Neural cell (in vitro differentiated cells): ENCODE results near the gene SLC36A2. TPM values are rescaled to one million over a fixed set of nuclear protein-coding genes. Genes with fewer than 3 reads are reported as not detected.
"Not testable (repeated sequence)": the region's sequence is repeated elsewhere in the genome, so short reads cannot be mapped to it uniquely, and the experiment has no call there.

Source experiments
- H2AFZ ChIP-seq: fragments of 200-600, 300-800 bp; sonication (generic), shearing (Covaris generic); 2 replicates; pipeline ENCODE4 v1.6.0; 2014; ENCODE audit warnings: low read depth, mild to moderate bottlenecking, antibody characterized with exemption, low read length, moderate library complexity
- H3F3A ChIP-seq: fragments of 200-600 bp; shearing (Covaris generic); 2 replicates; pipeline ENCODE4 v1.6.1; 2016; ENCODE audit warnings: mild to moderate bottlenecking, moderate library complexity, mixed read lengths, antibody characterized with exemption, low read length; ENCODE audit not compliant: insufficient read depth, poor library complexity, severe bottlenecking
- H3K27ac ChIP-seq: fragments of 200-600, 300-800 bp; sonication (generic), shearing (Covaris generic); 2 replicates; pipeline ENCODE4 v1.5.1; 2014; ENCODE audit warnings: mild to moderate bottlenecking, low read length, moderate library complexity
- H3K27me3 ChIP-seq: fragments of 300-800, 200-600 bp; sonication (generic), shearing (Covaris generic); 2 replicates; pipeline ENCODE4 v1.6.0; 2014; ENCODE audit warnings: mild to moderate bottlenecking, low read depth, low read length, moderate library complexity; ENCODE audit not compliant: insufficient read depth
- H3K36me3 ChIP-seq: fragments of 300-800, 200-600 bp; sonication (generic), shearing (Covaris generic); 2 replicates; pipeline ENCODE4 v1.5.1; 2014; ENCODE audit warnings: mild to moderate bottlenecking, antibody characterized with exemption, low read length, moderate library complexity; ENCODE audit not compliant: insufficient read depth
- H3K4me2 ChIP-seq: fragments of 300-800, 200-600 bp; sonication (generic), shearing (Covaris generic); 2 replicates; pipeline ENCODE4 v1.6.0; 2014; ENCODE audit warnings: mild to moderate bottlenecking, low read length
- H3K4me3 ChIP-seq: fragments of 300-800, 200-600 bp; sonication (generic), shearing (Covaris generic); 2 replicates; pipeline ENCODE4 v1.5.1; 2014; ENCODE audit warnings: mild to moderate bottlenecking, low read length, moderate library complexity
- H3K79me2 ChIP-seq: fragments of 200-600 bp; shearing (Covaris generic); replicated peaks from 2 replicates; pipeline ENCODE4 v1.6.0; 2014; ENCODE audit warnings: mild to moderate bottlenecking, low read length, moderate library complexity; ENCODE audit not compliant: insufficient read depth
- H3K9ac ChIP-seq: fragments of 300-800, 200-600 bp; sonication (generic), shearing (Covaris generic); 2 replicates; pipeline ENCODE4 v1.6.1; 2016; ENCODE audit warnings: mild to moderate bottlenecking, low read length, mixed read lengths
- H3K9me2 ChIP-seq: fragments of 200-600 bp; shearing (Covaris generic); 2 replicates; pipeline ENCODE4 v1.6.1; 2016; ENCODE audit warnings: mild to moderate bottlenecking, low read length, mixed read lengths; ENCODE audit not compliant: insufficient read depth
- H3K9me3 ChIP-seq: fragments of 200-600, 300-800 bp; sonication (generic), shearing (Covaris generic); 2 replicates; pipeline ENCODE4 v1.6.1; 2016; ENCODE audit warnings: mild to moderate bottlenecking, mixed run types, low read length, moderate library complexity, mixed read lengths
- H4K20me1 ChIP-seq: fragments of 200-600 bp; shearing (Covaris generic); 2 replicates; pipeline ENCODE4 v1.6.1; 2016; ENCODE audit warnings: mild to moderate bottlenecking, mixed run types; ENCODE audit not compliant: insufficient read depth
- CTCF ChIP-seq: fragments of 450-650 bp; IDR thresholded peaks from 2 replicates; pipeline ENCODE4 v1.5.1; 2014; ENCODE audit warnings: antibody characterized with exemption, mild to moderate bottlenecking, moderate library complexity; ENCODE audit not compliant: poor library complexity, severe bottlenecking
- EP300 ChIP-seq: fragments of 450-650 bp; conservative IDR thresholded peaks from 2 replicates; pipeline ENCODE4 v1.6.1; 2014; ENCODE audit warnings: antibody characterized with exemption, mild to moderate bottlenecking, moderate library complexity; ENCODE audit not compliant: poor library complexity, severe bottlenecking
- EZH2 ChIP-seq: fragments of 200-600, 300-800 bp; shearing (Covaris generic), sonication (generic); IDR thresholded peaks from 2 replicates; pipeline ENCODE4 v1.6.1; 2014; ENCODE audit warnings: antibody characterized with exemption, low read length, borderline replicate concordance, mild to moderate bottlenecking; ENCODE audit not compliant: insufficient read depth, poor library complexity, severe bottlenecking
- MXI1 ChIP-seq: fragments of 450-650 bp; conservative IDR thresholded peaks from 2 replicates; pipeline ENCODE4 v1.6.1; 2014; ENCODE audit warnings: antibody characterized with exemption, mild to moderate bottlenecking; ENCODE audit not compliant: poor library complexity, severe bottlenecking
- POLR2AphosphoS5 ChIP-seq: IDR thresholded peaks from 2 replicates; pipeline ENCODE4 v1.6.1; 2012
- RAD21 ChIP-seq: fragments of 450-650 bp; conservative IDR thresholded peaks from 2 replicates; pipeline ENCODE4 v1.6.1; 2014; ENCODE audit warnings: antibody characterized with exemption, mild to moderate bottlenecking, moderate library complexity
- REST ChIP-seq: IDR thresholded peaks from 2 replicates; pipeline ENCODE4 v1.6.1; 2012; ENCODE audit warnings: borderline replicate concordance
- SMC3 ChIP-seq: fragments of 450-650 bp; conservative IDR thresholded peaks from 2 replicates; pipeline ENCODE4 v1.6.1; 2014; ENCODE audit warnings: antibody characterized with exemption, mild to moderate bottlenecking, moderate library complexity; ENCODE audit not compliant: poor library complexity
- TAF1 ChIP-seq: IDR thresholded peaks from 2 replicates; pipeline ENCODE4 v1.6.1; 2012; ENCODE audit warnings: low read depth
- polyA plus RNA-seq: library from polyadenylated mRNA; depleted of rRNA; stranded (reverse); fragments of >200 nt; gene quantifications from 2 replicates; pipeline ENCODE4 v1.2.3, GENCODE V29; 2014

The SLC36A2 gene
- polyA plus RNA-seq, 1 donor from 2014 or later: not detected

DNA sequence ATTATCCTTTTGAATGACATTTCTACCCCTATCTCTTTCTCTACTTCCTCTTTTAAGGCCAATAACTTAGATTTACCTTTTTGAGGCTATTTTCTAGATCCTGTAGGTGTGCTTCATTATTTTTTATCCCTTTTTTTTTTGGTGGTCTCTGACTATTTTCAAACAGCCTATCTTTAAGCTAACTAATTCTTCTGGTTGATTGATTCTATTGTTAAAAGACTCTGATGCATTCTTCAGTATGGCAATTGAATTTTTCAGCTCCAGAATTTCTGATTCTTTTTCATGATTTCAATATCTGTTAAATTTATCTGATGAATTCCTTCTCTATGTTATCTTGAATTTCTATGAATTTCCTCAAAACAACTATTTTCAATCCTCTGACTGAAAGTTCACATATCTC is 36.4 kb downstream of the SLC36A2 start:
- H4K20me1 ChIP-seq: no peaks in the 10 kb centered on the region
- no peaks in the 10 kb centered on the region for H3K27me3 ChIP-seq
- no peaks in the 10 kb centered on the region for H3K9me3 ChIP-seq
- no peak overlapping the region for H3K4me3 ChIP-seq
- H3K9ac ChIP-seq: no peak overlapping the region
- no peak overlapping the region for H3K27ac ChIP-seq
- H3F3A ChIP-seq: no peaks in the 10 kb centered on the region
- H3K79me2 ChIP-seq: no peaks in the 10 kb centered on the region
- H3K36me3 ChIP-seq: no peaks in the 10 kb centered on the region
- no peak overlapping the region for H2AFZ ChIP-seq
- no peaks in the 10 kb centered on the region for H3K9me2 ChIP-seq
- no peak overlapping the region for H3K4me2 ChIP-seq
- TF ChIP-seq TAF1: no peak

DNA sequence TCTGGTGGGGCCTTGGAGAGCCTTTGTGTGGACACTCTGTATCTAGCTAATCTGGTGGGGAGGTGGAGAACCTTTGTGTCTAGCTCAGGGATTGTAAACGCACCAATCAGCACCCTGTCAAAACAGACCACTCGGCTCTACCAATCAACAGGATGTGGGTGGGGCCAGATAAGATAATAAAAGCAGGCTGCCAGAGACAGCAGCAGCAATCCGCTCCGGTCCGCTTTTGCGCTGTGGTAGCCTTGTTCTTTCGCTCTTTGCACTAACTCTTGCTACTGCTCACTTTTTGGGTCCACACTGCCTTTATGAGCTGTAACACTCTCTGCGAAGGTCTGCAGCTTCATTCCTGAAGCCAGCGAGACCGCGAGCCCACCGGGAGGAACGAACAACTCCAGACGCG is 37.5 kb downstream of the SLC36A2 start:
- not testable (repeated sequence) for H3K4me3 ChIP-seq, H3K4me2 ChIP-seq, H2AFZ ChIP-seq, H3K79me2 ChIP-seq, H3K36me3 ChIP-seq, H3K9me2 ChIP-seq, H3K27me3 ChIP-seq, H3F3A ChIP-seq, H4K20me1 ChIP-seq, H3K27ac ChIP-seq, H3K9me3 ChIP-seq, H3K9ac ChIP-seq

- not testable (repeated sequence) for H3K36me3 ChIP-seq, H3K79me2 ChIP-seq, H2AFZ ChIP-seq, H3K9ac ChIP-seq, H3K4me2 ChIP-seq, H3K4me3 ChIP-seq, H3K27me3 ChIP-seq, H3K9me2 ChIP-seq, H4K20me1 ChIP-seq, H3F3A ChIP-seq, H3K9me3 ChIP-seq, H3K27ac ChIP-seq
These were observed 38.1 kb downstream of the SLC36A2 start for GRCh38 chr5:151309266-151309665.

GRCh38 chr5:151303666-151304065 is 43.7 kb downstream of the SLC36A2 start, which contains the start of gene SLC36A3:
Gene SLC36A3 (minus strand): TSS chr5:151303766. CDS start chr5:151303354, 412 bp downstream.
- Histone ChIP-seq H3K9me3 (no peaks in the 10 kb centered on the region), H3K9me2 (no peaks in the 10 kb centered on the region), H3K36me3 (no peaks in the 10 kb centered on the region), H3K27me3 (no peaks in the 10 kb centered on the region), H3K27ac (no peak within 1 kb of the TSS), H3F3A (no peaks in the 10 kb centered on the region), H3K4me3 (no peak within 1 kb of the TSS), H2AFZ (no peak within 1 kb of the TSS), H3K79me2 (no peaks in the 10 kb centered on the region), H3K4me2 (no peak within 1 kb of the TSS), H3K9ac (no peak within 1 kb of the TSS), H4K20me1 (no peaks in the 10 kb centered on the region)
- no peak for TF ChIP-seq RAD21
- TF ChIP-seq POLR2AphosphoS5: no peak
- no peak for TF ChIP-seq MXI1
- TF ChIP-seq CTCF: no peak
- no peak for TF ChIP-seq TAF1
- TF ChIP-seq SMC3: no peak
- no peak for TF ChIP-seq EZH2
- TF ChIP-seq EP300: no peak
- no peak for TF ChIP-seq REST
